GM18951 (cell line): ENCODE results near the gene ISYNA1.

Source experiments
- POLR2A ChIP-seq: IDR thresholded peaks from 4 replicates; pipeline ENCODE4 v1.6.1; 2011; ENCODE audit warnings: mild to moderate bottlenecking; ENCODE audit not compliant: insufficient read length, insufficient read depth; ENCODE audit errors: extremely low read depth
- in situ Hi-C: fragments of 300-500 bp; cut with MboI; formaldehyde crosslinking; loops from one replicate; pipeline ENCODE4 v1.12.0; 2022; ENCODE audit warnings: low sequenced_read_pairs, mixed read lengths, inconsistent platforms; ENCODE audit not compliant: unreplicated experiment

The ISYNA1 gene

GRCh38 chr19:18429717-18430416, 8.1 kb downstream of the ISYNA1 start:
- no peak for TF ChIP-seq POLR2A

GRCh38 chr19:18428787-18429674, 8.9 kb downstream of the ISYNA1 start:
- in situ Hi-C loops = no loop called here
- no peak for TF ChIP-seq POLR2A

More at GRCh38 chr19:18429717-18430416, 8.1 kb downstream of the ISYNA1 start:
- in situ Hi-C loops = no loop called here

- in situ Hi-C loops = no loop called here
- TF ChIP-seq POLR2A = no peak
Measured at GRCh38 chr19:18428173-18428786, 9.7 kb downstream of the ISYNA1 start.

GRCh38 chr19:18427743-18428113, 10.2 kb downstream of the ISYNA1 start:
- in situ Hi-C loops = no loop called here
- no peak for TF ChIP-seq POLR2A

- in situ Hi-C loops = no loop called here
- TF ChIP-seq POLR2A = no peak
Measured at GRCh38 chr19:18427080-18427742, 10.7 kb downstream of the ISYNA1 start.

GRCh38 chr19:18426416-18426767, 11.5 kb downstream of the ISYNA1 start:
- no peak for TF ChIP-seq POLR2A
- in situ Hi-C loops = no loop called here

- in situ Hi-C loops = no loop called here
- no peak for TF ChIP-seq POLR2A
Measured at GRCh38 chr19:18425515-18426415, 12.2 kb downstream of the ISYNA1 start.

GRCh38 chr19:18424890-18425514, 12.9 kb downstream of the ISYNA1 start:
- no peak for TF ChIP-seq POLR2A
- in situ Hi-C loops = no loop called here

- in situ Hi-C loops = no loop called here
- no peak for TF ChIP-seq POLR2A
Measured at GRCh38 chr19:18424122-18424889, 13.6 kb downstream of the ISYNA1 start.

- no peak for TF ChIP-seq POLR2A
- in situ Hi-C loops = no loop called here
Measured at GRCh38 chr19:18423258-18424020, 14.5 kb downstream of the ISYNA1 start.
